ENCODE results near the gene FAM168A. TPM values are rescaled to one million over a fixed set of nuclear protein-coding genes. Genes with fewer than 3 reads are reported as not detected.

Gene FAM168A
- total RNA-seq, 1 donor from 2014 or later, result 21.2 TPM

DNA sequence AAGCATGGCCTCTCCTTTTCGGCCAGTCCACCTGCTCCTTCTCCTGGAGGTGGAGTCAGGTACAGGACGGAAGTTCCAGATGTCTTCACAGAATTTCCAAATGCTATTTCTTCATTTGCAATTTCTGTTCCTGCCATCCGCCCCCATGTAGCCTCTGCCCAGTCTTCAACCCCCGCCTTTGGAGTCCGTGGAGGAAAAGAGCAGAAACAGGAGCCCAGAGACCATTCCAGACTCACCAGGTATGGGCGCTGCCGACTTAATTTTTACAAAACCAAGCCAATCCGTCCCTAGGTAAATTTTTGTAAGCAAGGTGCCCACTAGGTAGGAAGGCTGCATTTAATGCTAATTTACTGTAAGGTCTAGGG, 192.8 kb downstream of the FAM168A start:
- H3K27me3 Mint-ChIP-seq (ENCODE audit: unreplicated experiment), result peaks cover 2% of the 10 kb centered on the region
- H3K4me3 Mint-ChIP-seq (ENCODE audit: unreplicated experiment), result no peak overlapping the region
- peaks cover 16% of the 10 kb centered on the region for H3K36me3 Mint-ChIP-seq (ENCODE audit: low read depth, unreplicated experiment)
- H3K4me1 Mint-ChIP-seq (ENCODE audit: unreplicated experiment), result peaks cover 3% of the 10 kb centered on the region
- no peak for DNase-seq (ENCODE audit: low spot score)
- H3K9me3 Mint-ChIP-seq (ENCODE audit: unreplicated experiment), result no peaks in the 10 kb centered on the region
- no peak overlapping the region for H3K27ac Mint-ChIP-seq (ENCODE audit: unreplicated experiment)
- TF ChIP-seq, protein P1, sequence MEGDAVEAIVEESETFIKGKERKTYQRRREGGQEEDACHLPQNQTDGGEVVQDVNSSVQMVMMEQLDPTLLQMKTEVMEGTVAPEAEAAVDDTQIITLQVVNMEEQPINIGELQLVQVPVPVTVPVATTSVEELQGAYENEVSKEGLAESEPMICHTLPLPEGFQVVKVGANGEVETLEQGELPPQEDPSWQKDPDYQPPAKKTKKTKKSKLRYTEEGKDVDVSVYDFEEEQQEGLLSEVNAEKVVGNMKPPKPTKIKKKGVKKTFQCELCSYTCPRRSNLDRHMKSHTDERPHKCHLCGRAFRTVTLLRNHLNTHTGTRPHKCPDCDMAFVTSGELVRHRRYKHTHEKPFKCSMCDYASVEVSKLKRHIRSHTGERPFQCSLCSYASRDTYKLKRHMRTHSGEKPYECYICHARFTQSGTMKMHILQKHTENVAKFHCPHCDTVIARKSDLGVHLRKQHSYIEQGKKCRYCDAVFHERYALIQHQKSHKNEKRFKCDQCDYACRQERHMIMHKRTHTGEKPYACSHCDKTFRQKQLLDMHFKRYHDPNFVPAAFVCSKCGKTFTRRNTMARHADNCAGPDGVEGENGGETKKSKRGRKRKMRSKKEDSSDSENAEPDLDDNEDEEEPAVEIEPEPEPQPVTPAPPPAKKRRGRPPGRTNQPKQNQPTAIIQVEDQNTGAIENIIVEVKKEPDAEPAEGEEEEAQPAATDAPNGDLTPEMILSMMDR (IDR thresholded peaks at IDR 0.05; ENCODE audit: unreplicated experiment), result no peak

DNA sequence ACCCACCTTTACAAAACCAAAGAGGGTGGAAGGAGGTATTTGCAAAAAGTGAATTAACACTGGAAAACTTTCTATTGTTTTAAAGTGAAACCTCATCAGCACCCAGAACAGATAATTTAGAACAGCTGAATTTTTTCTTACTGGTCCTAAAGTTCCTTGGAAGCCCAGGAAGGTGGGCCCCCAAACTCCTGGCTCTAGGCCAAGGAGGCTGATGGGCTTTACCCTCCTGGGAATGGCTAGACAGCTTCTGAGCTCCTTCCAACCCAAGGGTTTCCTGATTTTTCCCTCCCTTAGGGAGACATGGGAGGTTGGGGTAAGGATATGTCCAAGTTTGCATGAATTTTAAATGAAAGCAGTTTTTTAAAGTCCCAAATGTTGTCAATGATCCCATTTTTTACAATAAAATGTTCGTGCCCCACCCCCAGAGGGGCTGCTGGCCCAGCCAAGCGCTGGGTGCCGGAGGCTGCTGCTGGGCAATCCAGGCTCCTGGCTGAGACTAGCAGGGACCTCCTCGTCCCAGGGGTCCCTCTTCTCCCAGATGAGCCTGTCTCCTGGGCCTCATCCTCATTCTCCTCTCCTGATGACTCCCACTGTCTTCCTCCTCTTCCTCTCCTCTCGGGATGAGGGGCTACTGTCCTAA, 193.3 kb downstream of the FAM168A start:
- H3K4me3 Mint-ChIP-seq (ENCODE audit: unreplicated experiment), result no peak overlapping the region
- H3K4me1 Mint-ChIP-seq (ENCODE audit: unreplicated experiment), result peaks cover 3% of the 10 kb centered on the region
- TF ChIP-seq, protein P1 (IDR thresholded peaks at IDR 0.05; ENCODE audit: unreplicated experiment), result no peak
- no peak overlapping the region for H3K27ac Mint-ChIP-seq (ENCODE audit: unreplicated experiment)
- peaks cover 16% of the 10 kb centered on the region for H3K36me3 Mint-ChIP-seq (ENCODE audit: low read depth, unreplicated experiment)
- H3K9me3 Mint-ChIP-seq (ENCODE audit: unreplicated experiment), result no peaks in the 10 kb centered on the region
- no peak for DNase-seq (ENCODE audit: low spot score)
- peaks cover 2% of the 10 kb centered on the region for H3K27me3 Mint-ChIP-seq (ENCODE audit: unreplicated experiment)

GRCh38 chr11:73404048-73404447, 193.9 kb downstream of the FAM168A start:
- peaks cover 11% of the 10 kb centered on the region for H3K36me3 Mint-ChIP-seq (ENCODE audit: low read depth, unreplicated experiment)
- no peaks in the 10 kb centered on the region for H3K9me3 Mint-ChIP-seq (ENCODE audit: unreplicated experiment)
- H3K4me3 Mint-ChIP-seq (ENCODE audit: unreplicated experiment), result no peak overlapping the region
- H3K4me1 Mint-ChIP-seq (ENCODE audit: unreplicated experiment), result peaks cover 7% of the 10 kb centered on the region
- H3K27me3 Mint-ChIP-seq (ENCODE audit: unreplicated experiment), result peaks cover 2% of the 10 kb centered on the region
- TF ChIP-seq, protein P1 (IDR thresholded peaks at IDR 0.05; ENCODE audit: unreplicated experiment), result peak; percentile 55
- no peak overlapping the region for H3K27ac Mint-ChIP-seq (ENCODE audit: unreplicated experiment)
- DNase-seq (ENCODE audit: low spot score), result peak; percentile 72

DNA sequence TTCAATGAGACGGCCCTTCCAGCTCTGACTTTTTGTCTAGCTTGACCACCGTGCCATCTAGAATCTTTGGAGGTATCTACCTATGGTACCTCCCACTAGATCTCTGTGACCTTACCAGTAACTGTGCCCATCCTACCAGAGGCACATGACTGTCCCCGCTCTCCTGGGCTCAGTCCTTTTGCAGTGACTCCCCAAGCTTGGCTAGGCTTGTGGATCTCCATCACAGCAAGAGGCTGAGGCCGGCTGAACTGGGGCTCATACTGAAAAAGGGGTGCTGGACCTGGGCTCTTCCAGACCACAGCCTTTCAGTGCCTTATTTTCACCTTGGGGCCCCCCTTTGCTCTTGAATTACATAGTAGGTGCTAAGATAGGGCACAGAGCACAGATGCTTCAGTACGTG, 194.4 kb downstream of the FAM168A start:
- no peak for DNase-seq (ENCODE audit: low spot score)
- Mint-ChIP-seq H3K27ac (ENCODE audit: unreplicated experiment) (no peak overlapping the region), H3K36me3 (ENCODE audit: low read depth, unreplicated experiment) (peaks cover 7% of the 10 kb centered on the region), H3K4me1 (ENCODE audit: unreplicated experiment) (peaks cover 4% of the 10 kb centered on the region), H3K27me3 (ENCODE audit: unreplicated experiment) (peaks cover 4% of the 10 kb centered on the region), H3K4me3 (ENCODE audit: unreplicated experiment) (no peak overlapping the region), H3K9me3 (ENCODE audit: unreplicated experiment) (no peaks in the 10 kb centered on the region)
- TF ChIP-seq, protein P1 (IDR thresholded peaks at IDR 0.05; ENCODE audit: unreplicated experiment), result no peak

- no peak overlapping the region for H3K4me3 Mint-ChIP-seq (ENCODE audit: unreplicated experiment)
- TF ChIP-seq, protein P1 (IDR thresholded peaks at IDR 0.05; ENCODE audit: unreplicated experiment), result no peak
- peaks cover 3% of the 10 kb centered on the region for H3K36me3 Mint-ChIP-seq (ENCODE audit: low read depth, unreplicated experiment)
- H3K9me3 Mint-ChIP-seq (ENCODE audit: unreplicated experiment), result no peaks in the 10 kb centered on the region
- peaks cover 4% of the 10 kb centered on the region for H3K4me1 Mint-ChIP-seq (ENCODE audit: unreplicated experiment)
- no peak overlapping the region for H3K27ac Mint-ChIP-seq (ENCODE audit: unreplicated experiment)
- DNase-seq (ENCODE audit: low spot score), result no peak
- peaks cover 4% of the 10 kb centered on the region for H3K27me3 Mint-ChIP-seq (ENCODE audit: unreplicated experiment)
Measured at GRCh38 chr11:73402834-73403185, 195.1 kb downstream of the FAM168A start.

Data from endothelial cell (in vitro differentiated cells).